ENCODE measurements around the gene TUFT1.

Gene TUFT1

GRCh38 chr1:151540021-151540981, at the start of gene TUFT1:
Gene TUFT1 (plus strand): TSS chr1:151540309. CDS start chr1:151540367, 58 bp downstream.
- peak; percentile 97 for DNase-seq

GRCh38 chr1:151491641-151492040, 48.5 kb upstream of the TUFT1 start:
- peak; percentile 83 for DNase-seq

GRCh38 chr1:151492120-151492519, 48.0 kb upstream of the TUFT1 start:
- DNase-seq = no peak

GRCh38 chr1:151493042-151493441, 47.1 kb upstream of the TUFT1 start:
- no peak for DNase-seq

GRCh38 chr1:151494741-151495281, 45.3 kb upstream of the TUFT1 start:
- peak; percentile 79 for DNase-seq

GRCh38 chr1:151495316-151495715, 44.8 kb upstream of the TUFT1 start:
- no peak for DNase-seq

- DNase-seq = no peak
Observed at GRCh38 chr1:151499365-151499764, 40.7 kb upstream of the TUFT1 start.

GRCh38 chr1:151499930-151500329, 40.2 kb upstream of the TUFT1 start:
- no peak for DNase-seq

GRCh38 chr1:151501474-151501873, 38.6 kb upstream of the TUFT1 start:
- no peak for DNase-seq

- no peak for DNase-seq
Observed at GRCh38 chr1:151502035-151502700, 37.9 kb upstream of the TUFT1 start.

- peak; percentile 90 for DNase-seq
Observed at GRCh38 chr1:151502859-151503780, 37.0 kb upstream of the TUFT1 start.

- DNase-seq = no peak
Observed at GRCh38 chr1:151504252-151504651, 35.9 kb upstream of the TUFT1 start.

GRCh38 chr1:151504759-151505158, 35.4 kb upstream of the TUFT1 start:
- DNase-seq = no peak

- peak; percentile 93 for DNase-seq
Observed at GRCh38 chr1:151508833-151509232, 31.3 kb upstream of the TUFT1 start.

GRCh38 chr1:151509350-151510019, 30.6 kb upstream of the TUFT1 start:
- no peak for DNase-seq

- DNase-seq = peak; percentile 77
Observed at GRCh38 chr1:151510020-151510405, 30.1 kb upstream of the TUFT1 start.

- no peak for DNase-seq
Observed at GRCh38 chr1:151510614-151510956, 29.5 kb upstream of the TUFT1 start.

GRCh38 chr1:151510957-151511635, 29.0 kb upstream of the TUFT1 start, which contains the start of gene CGN:
Gene CGN (plus strand): TSS chr1:151511387. CDS start chr1:151518520, 7,133 bp downstream.
- peak; percentile 97 for DNase-seq

GRCh38 chr1:151511636-151512215, 28.4 kb upstream of the TUFT1 start:
- peak; percentile 96 for DNase-seq

GRCh38 chr1:151512326-151512725, 27.8 kb upstream of the TUFT1 start:
- DNase-seq = peak; percentile 91

All from islet precursor cell (in vitro differentiated cells).